Cardiac fibroblast (primary cell): ENCODE data around the gene THSD4.

Source experiments
- DNase-seq, 2 donors: peaks; one replicate each; pipeline versions ENCODE4 v3.0.0 to v3.0.0-alpha.2; 2010; ENCODE audit warnings: low read depth in 2 of 2
- H3K4me3 ChIP-seq, 2 donors: replicated peaks in 1 of 2; 1 replicate in 1 of 2; 2 replicates in 1 of 2; pipeline ENCODE4 v1.5.1; 2011; ENCODE audit warnings: low read depth in 2 of 2, low read length in 2 of 2, mild to moderate bottlenecking in 2 of 2, moderate library complexity in 1 of 2
- TF ChIP-seq, protein P1 (sequence below): IDR thresholded peaks from one replicate; pipeline ENCODE4 v1.5.1; 2011; ENCODE audit warnings: low read depth, mild to moderate bottlenecking, low read length, inconsistent platforms

THSD4 gene

DNA sequence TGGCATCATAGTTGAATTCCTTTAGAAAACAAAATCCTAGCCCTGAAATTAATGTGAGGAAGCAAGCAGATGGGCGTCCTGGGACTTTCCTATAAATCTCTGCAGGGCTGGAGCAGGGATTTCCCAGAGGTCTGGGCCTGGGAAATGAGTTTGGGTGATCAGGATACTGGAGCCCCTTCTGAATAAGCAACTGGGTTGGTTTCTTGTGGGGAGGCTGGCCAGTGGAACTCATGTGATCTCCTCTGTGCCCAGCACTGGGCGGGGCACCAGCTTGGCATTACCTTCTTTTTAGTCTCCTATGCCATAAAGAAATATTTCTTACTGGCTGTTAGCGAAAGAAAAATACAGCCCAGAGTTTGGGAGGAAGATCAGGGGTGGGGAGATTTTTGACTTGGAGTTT is 1.7 kb downstream of the THSD4 start:
- DNase-seq, result no peak
- TF ChIP-seq, protein P1, sequence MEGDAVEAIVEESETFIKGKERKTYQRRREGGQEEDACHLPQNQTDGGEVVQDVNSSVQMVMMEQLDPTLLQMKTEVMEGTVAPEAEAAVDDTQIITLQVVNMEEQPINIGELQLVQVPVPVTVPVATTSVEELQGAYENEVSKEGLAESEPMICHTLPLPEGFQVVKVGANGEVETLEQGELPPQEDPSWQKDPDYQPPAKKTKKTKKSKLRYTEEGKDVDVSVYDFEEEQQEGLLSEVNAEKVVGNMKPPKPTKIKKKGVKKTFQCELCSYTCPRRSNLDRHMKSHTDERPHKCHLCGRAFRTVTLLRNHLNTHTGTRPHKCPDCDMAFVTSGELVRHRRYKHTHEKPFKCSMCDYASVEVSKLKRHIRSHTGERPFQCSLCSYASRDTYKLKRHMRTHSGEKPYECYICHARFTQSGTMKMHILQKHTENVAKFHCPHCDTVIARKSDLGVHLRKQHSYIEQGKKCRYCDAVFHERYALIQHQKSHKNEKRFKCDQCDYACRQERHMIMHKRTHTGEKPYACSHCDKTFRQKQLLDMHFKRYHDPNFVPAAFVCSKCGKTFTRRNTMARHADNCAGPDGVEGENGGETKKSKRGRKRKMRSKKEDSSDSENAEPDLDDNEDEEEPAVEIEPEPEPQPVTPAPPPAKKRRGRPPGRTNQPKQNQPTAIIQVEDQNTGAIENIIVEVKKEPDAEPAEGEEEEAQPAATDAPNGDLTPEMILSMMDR, result no peak
- H3K4me3 ChIP-seq, result peak overlapping the region; percentile 12 to 62

DNA sequence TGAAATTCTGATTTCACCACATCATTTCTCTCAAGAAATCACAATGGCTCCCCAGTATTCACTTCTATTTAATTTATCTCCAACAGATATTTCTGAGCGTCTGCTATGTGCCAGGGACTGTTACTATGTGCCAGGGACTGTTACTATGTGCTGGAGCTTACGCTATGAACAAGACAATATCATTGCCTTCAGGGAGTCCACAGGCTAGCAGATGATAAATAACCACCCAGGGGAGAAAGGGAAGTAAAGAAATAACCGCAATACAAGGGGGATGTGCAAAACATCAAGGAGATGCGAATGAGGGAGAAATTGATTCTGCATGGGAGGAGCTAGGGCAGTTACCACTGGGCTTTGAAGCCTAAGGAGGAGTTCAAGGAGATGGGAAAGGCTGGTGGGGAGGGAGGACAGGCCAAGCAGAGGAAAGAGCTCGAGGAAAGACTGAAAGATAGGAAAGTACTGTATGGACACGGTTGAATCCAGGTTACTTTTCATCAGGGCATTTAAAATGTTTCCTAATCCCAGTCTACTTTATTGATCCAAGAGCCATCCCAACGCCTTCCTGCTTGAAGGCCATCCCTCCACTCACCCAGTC is 2.5 kb downstream of the THSD4 start:
- DNase-seq, result no peak
- TF ChIP-seq, protein P1, result no peak
- H3K4me3 ChIP-seq, result no peak overlapping the region

GRCh38 chr15:71118345-71118744 is 3.1 kb downstream of the THSD4 start:
- TF ChIP-seq, protein P1, result no peak
- no peak for DNase-seq
- no peak overlapping the region for H3K4me3 ChIP-seq

DNA sequence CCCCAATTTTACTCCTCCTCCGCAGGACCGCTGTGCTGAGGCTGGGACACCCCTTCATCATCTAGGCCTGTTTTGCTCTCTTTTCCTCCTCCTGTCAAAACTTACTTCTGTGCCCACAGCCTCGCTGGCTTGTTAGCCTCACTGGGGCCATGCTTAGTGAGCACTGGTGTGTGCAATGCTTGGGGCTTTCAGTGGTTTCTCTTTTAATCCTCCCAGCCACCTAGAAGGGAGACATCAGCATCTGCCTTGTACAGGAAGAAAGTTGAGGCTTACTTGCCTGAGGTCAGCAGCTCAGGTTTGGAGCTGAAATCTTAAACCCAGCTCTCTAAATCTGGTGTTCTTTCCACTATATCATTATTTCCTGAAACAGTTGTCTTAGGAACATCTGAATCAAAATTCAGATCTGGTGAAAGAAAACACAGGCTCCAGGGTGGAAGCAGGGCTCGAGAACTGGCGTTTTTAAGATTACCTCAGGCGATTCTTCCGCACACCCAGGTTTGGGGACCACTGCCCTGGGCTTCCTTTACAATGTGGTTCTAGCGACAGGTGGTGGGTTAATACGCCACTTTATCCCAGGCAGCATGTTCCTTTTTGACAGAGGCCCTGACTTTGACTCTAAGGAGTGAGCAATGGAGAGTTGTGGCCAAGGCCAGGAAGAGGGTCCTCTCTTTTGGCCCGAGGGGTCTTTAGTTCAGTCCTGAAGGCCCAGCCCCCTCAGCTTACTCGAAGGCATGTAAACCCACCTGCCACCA is 3.8 kb downstream of the THSD4 start:
- no peak overlapping the region for H3K4me3 ChIP-seq
- no peak for DNase-seq
- TF ChIP-seq, protein P1, result no peak

DNA sequence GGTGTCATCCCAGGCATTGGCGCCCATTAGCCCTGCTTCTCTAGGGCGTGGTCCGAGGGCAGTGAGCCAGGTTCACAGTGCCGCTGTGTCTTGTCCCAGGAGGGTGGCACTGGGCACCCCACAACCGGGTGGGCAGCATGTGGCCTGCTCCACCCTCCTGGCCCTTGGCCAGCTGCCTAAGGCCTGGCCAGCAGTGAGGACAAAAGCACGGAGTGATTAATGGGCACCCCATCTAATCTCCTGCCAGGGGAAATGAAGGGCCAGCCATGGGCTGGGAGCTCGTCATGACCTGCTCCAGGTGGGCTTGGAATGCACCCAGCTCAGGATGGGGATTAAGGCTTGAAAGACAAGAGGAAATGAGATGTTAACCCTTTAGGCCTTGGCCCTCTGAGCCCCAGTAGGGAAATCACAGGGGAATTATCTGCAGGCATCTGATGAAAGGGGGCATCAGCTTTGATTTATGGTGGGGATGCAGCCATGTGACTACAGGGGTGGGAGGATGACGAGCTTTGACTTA is 5.2 kb downstream of the THSD4 start:
- TF ChIP-seq, protein P1, result no peak
- no peak for DNase-seq

DNA sequence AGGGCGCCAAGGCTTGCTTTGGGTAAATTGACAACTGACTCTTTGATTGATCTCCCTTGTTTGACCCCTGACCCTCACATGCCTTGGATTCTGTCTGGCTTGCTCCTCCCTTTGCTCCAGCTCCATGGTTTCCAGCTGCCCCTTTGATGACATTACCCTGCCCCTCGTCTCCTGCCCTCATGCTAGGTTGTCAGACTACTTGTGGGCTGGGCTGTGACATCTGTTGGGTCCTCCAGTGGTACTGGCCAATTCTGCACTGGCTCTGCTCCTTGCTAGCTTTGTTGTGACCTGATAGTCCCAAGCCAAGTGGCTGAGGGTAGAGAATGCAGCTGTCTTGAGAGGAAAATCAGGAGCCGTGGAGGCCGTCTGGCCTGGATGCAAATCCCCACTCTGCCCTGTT is 6.2 kb downstream of the THSD4 start:
- no peak overlapping the region for H3K4me3 ChIP-seq
- TF ChIP-seq, protein P1, result no peak
- DNase-seq, result no peak

More for the DNA sequence above, 5.2 kb downstream of the THSD4 start:
- no peak overlapping the region for H3K4me3 ChIP-seq
